ENCODE measurements around the gene LRRC36. TPM values are rescaled to one million over a fixed set of nuclear protein-coding genes. Genes with fewer than 3 reads are reported as not detected.

LRRC36 gene
- total RNA-seq, 4 donors from 2014 or later: 0.33 TPM; not detected in 3

DNA sequence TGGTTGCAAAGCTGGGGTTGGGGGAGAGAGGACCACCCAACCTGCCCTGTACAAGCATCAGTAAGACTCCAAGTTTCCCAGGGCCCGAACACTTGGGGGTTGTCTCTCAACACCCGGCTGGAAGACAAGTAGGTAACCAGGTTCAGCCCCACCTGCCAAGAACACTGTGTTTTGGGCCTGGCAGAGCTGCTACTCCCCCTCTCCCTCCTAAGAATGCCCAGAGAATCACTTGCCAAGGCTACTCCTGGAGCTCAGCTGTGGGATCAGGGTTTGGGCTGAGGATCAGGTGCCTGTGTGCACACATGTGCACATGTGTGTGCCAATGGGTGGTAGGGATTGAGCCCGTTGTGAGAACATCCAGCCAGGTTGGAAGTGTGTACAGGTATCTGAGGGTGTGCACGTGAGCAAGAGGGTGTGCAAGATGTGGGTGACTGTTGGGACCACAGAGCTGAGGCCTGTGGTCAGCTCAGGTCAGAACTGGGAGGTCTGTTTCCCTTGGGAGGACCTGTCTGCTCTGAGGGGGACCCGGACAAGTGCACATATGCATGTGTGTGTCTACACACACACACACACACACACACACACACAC lies 106.6 kb downstream of the LRRC36 start:
- intact Hi-C loops (cut with DNase I): loop anchor here (2.0 kb wide), 1 partner anchor 32 kb away; no protein-coding TSS in a partner anchor
- Histone ChIP-seq H3K27ac (replicated peaks in 1 of 4) (no peak overlapping the region), H3K4me1 (peaks cover 10 to 37% (median 26%) of the 10 kb centered on the region in 4 donors), H3K9me3 (no peaks in the 10 kb centered on the region), H3K36me3 (peaks cover 5 to 31% (median 24%) of the 10 kb centered on the region in 4 donors), H3K4me3 (no peak overlapping the region), H3K27me3 (peaks cover 0 to 24% (median 0%) of the 10 kb centered on the region in 4 donors)
- WGBS: 90% methylated on average over 3 of the region's 5 CpGs
- DNase-seq (ENCODE audit: extremely low spot score): no peak
- TF ChIP-seq, protein P1, sequence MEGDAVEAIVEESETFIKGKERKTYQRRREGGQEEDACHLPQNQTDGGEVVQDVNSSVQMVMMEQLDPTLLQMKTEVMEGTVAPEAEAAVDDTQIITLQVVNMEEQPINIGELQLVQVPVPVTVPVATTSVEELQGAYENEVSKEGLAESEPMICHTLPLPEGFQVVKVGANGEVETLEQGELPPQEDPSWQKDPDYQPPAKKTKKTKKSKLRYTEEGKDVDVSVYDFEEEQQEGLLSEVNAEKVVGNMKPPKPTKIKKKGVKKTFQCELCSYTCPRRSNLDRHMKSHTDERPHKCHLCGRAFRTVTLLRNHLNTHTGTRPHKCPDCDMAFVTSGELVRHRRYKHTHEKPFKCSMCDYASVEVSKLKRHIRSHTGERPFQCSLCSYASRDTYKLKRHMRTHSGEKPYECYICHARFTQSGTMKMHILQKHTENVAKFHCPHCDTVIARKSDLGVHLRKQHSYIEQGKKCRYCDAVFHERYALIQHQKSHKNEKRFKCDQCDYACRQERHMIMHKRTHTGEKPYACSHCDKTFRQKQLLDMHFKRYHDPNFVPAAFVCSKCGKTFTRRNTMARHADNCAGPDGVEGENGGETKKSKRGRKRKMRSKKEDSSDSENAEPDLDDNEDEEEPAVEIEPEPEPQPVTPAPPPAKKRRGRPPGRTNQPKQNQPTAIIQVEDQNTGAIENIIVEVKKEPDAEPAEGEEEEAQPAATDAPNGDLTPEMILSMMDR (IDR thresholded peaks at IDR 0.05): no peak
- TF ChIP-seq EP300 (IDR thresholded peaks at IDR 0.05) (no peak), POLR2AphosphoS5 (IDR thresholded peaks at IDR 0.05) (no peak), POLR2A (IDR thresholded peaks at IDR 0.05; ENCODE audit: low read depth) (no peak)

Small RNA genes lying within 50 kb of the gene (small RNA-seq; reads per million reads assigned to genes)
- gene RNU1-123P: 0 reads per million in 3 donors

Other genes with a start within 250 kb of the LRRC36 start
- gene PHAF1, start 216.9 kb upstream of the LRRC36 start, total RNA-seq: 10 to 100 TPM; 11.4 to 23.7 (median 17.1) TPM
- 10 to 100 TPM; 17.4 to 26.1 (median 19.2) TPM for gene B3GNT9, start 175.8 kb upstream of the LRRC36 start, total RNA-seq
- gene TRADD, start 166.9 kb upstream of the LRRC36 start, total RNA-seq: 10 to 100 TPM; 26.6 to 53.4 (median 42.7) TPM
- gene FBXL8, start 166.9 kb upstream of the LRRC36 start, total RNA-seq: 10 to 100 TPM; 10.3 to 22.1 (median 15.1) TPM
- 10 to 100 TPM; 27.3 to 61.9 (median 41.1) TPM for gene HSF4, start 162.1 kb upstream of the LRRC36 start, total RNA-seq
- gene NOL3, start 156.3 kb upstream of the LRRC36 start, total RNA-seq: 10 to 100 TPM; 40.6 to 58.2 (median 45.4) TPM
- 10 to 100 TPM in 2 of 4 donors, 1 to 10 TPM in 2; 7.8 to 17.7 (median 11.2) TPM for gene MATCAP1, start 142.9 kb upstream of the LRRC36 start, total RNA-seq
- 1 to 10 TPM; 1.2 to 4.0 (median 2.1) TPM for gene EXOC3L1, start 136.7 kb upstream of the LRRC36 start, total RNA-seq
- gene E2F4, start 134.7 kb upstream of the LRRC36 start, total RNA-seq: 10 to 100 TPM; 54.8 to 96.9 (median 93.1) TPM
- under 1 TPM; 0.33 to 0.83 (median 0.60) TPM for gene ELMO3, start 127.7 kb upstream of the LRRC36 start, total RNA-seq
- gene TMEM208, start 99.7 kb upstream of the LRRC36 start, total RNA-seq: 10 to 100 TPM; 19.5 to 26.7 (median 23.8) TPM
- 10 to 100 TPM in 2 of 4 donors, 1 to 10 TPM in 2; 8.0 to 15.6 (median 10.0) TPM for gene FHOD1, start 79.3 kb upstream of the LRRC36 start, total RNA-seq
- gene SLC9A5, start 77.8 kb upstream of the LRRC36 start, total RNA-seq: under 1 TPM; 0.13 to 0.69 (median 0.37) TPM
- 1 to 10 TPM; 3.0 to 8.7 (median 3.2) TPM for gene PLEKHG4, start 47.3 kb upstream of the LRRC36 start, total RNA-seq
- not detected for gene KCTD19, start 74 bp upstream of the LRRC36 start, total RNA-seq
- gene TPPP3, start 66.7 kb downstream of the LRRC36 start, total RNA-seq: 100 to 1,000 TPM in 1 of 4 donors, 10 to 100 TPM in 3; 32.0 to 116 (median 41.3) TPM
- 10 to 100 TPM; 11.6 to 27.5 (median 20.8) TPM for gene ZDHHC1, start 89.7 kb downstream of the LRRC36 start, total RNA-seq
- gene HSD11B2, start 104.3 kb downstream of the LRRC36 start, total RNA-seq: 1 to 10 TPM in 2 of 4 donors, under 1 TPM in 1, not detected in 1; 0.42 to 2.2 (median 1.1) TPM
- 100 to 1,000 TPM; 103 to 131 (median 119) TPM for gene ATP6V0D1, start 154.3 kb downstream of the LRRC36 start, total RNA-seq
- gene AGRP, start 156.7 kb downstream of the LRRC36 start, total RNA-seq: not detected
- gene RIPOR1, start 202.0 kb downstream of the LRRC36 start, total RNA-seq: 100 to 1,000 TPM in 1 of 4 donors, 10 to 100 TPM in 3; 63.1 to 108 (median 68.4) TPM
- gene CTCF, start 235.7 kb downstream of the LRRC36 start, total RNA-seq: 10 to 100 TPM; 27.5 to 46.3 (median 38.5) TPM

All from esophagus muscularis mucosa (tissue), 4 donors.